Muscle layer of colon (tissue), 2 donors: ENCODE data around the gene NEMF.
"Not testable (repeated sequence)": the region's sequence is repeated elsewhere in the genome, so short reads cannot be mapped to it uniquely, and the experiment has no call there.

ENCODE experiments used
- H3K27ac ChIP-seq: one replicate; pipeline ENCODE4 v1.7.0; 2013; ENCODE audit warnings: low read depth, mild to moderate bottlenecking, low read length, moderate library complexity
- H3K27me3 ChIP-seq, 2 donors: one replicate each; pipeline ENCODE4 v1.7.0; 2013; ENCODE audit warnings: low read length in 2 of 2, mild to moderate bottlenecking in 2 of 2; ENCODE audit not compliant: insufficient read depth in 2 of 2, control insufficient read depth in 1 of 2
- H3K36me3 ChIP-seq: one replicate; pipeline ENCODE4 v1.7.0; 2013; ENCODE audit warnings: mild to moderate bottlenecking, low read length; ENCODE audit not compliant: insufficient read depth
- H3K4me1 ChIP-seq: one replicate; pipeline ENCODE4 v1.7.0; 2013; ENCODE audit warnings: mild to moderate bottlenecking, low read length; ENCODE audit not compliant: insufficient read depth
- H3K4me3 ChIP-seq, 2 donors: one replicate each; pipeline ENCODE4 v1.7.0; 2013; ENCODE audit warnings: low read length in 2 of 2, low read depth in 1 of 2, mild to moderate bottlenecking in 1 of 2, moderate library complexity in 1 of 2
- H3K9ac ChIP-seq: one replicate; pipeline ENCODE4 v1.7.0; 2013; ENCODE audit warnings: low read length
- H3K9me3 ChIP-seq: one replicate; pipeline ENCODE4 v1.7.0; 2013; ENCODE audit warnings: mild to moderate bottlenecking, low read length
- donor health status: abdominal sarcoma.
- donor health status: Adenocarcinoma of cecum.

The NEMF gene, protein sequence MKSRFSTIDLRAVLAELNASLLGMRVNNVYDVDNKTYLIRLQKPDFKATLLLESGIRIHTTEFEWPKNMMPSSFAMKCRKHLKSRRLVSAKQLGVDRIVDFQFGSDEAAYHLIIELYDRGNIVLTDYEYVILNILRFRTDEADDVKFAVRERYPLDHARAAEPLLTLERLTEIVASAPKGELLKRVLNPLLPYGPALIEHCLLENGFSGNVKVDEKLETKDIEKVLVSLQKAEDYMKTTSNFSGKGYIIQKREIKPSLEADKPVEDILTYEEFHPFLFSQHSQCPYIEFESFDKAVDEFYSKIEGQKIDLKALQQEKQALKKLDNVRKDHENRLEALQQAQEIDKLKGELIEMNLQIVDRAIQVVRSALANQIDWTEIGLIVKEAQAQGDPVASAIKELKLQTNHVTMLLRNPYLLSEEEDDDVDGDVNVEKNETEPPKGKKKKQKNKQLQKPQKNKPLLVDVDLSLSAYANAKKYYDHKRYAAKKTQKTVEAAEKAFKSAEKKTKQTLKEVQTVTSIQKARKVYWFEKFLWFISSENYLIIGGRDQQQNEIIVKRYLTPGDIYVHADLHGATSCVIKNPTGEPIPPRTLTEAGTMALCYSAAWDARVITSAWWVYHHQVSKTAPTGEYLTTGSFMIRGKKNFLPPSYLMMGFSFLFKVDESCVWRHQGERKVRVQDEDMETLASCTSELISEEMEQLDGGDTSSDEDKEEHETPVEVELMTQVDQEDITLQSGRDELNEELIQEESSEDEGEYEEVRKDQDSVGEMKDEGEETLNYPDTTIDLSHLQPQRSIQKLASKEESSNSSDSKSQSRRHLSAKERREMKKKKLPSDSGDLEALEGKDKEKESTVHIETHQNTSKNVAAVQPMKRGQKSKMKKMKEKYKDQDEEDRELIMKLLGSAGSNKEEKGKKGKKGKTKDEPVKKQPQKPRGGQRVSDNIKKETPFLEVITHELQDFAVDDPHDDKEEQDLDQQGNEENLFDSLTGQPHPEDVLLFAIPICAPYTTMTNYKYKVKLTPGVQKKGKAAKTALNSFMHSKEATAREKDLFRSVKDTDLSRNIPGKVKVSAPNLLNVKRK

DNA sequence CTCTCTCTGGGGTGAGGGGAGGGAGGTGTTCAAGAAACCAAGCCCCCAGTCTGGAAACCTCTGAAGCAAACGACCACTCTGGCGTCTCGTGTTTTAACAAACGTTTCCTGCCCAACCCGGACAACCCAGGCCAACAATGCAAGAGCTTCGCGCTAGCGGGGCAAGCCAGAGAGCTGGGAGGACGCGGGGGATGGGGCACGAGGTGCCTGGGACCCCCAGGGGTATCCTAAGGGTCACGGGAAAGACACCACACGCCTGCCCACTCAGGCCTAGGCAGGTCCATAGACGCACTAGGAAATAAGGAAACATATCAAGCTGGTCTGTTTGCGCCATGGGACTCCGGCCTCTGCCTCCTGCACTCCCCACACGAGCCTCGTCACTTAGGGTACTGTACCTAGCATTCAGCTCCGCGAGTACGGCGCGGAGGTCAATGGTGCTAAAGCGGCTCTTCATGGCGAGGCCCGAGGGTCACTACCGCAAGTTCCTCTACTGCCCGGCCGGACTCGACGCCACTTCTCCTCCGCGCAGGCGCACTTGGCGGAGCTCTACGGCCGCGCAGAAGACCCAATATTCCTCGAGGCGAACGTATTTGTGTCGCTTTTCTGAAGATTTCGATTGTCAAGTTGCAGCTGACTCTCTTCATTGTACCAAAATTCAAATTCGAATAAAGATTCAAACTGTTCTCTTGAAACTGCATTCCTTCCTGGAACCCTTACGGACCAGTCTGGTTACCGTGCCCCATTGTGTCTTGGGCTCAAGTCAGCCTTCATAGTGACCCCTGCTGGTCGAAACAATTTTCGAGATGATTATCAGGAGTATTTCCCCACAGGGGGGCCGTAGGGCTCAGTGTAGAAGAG lies at the start of gene NEMF:
Gene NEMF (minus strand): TSS at position 488 of the 857 bp plus-strand sequence. CDS start 35 bp downstream, at position 453.
- Histone ChIP-seq H3K27me3 (no peaks in the 10 kb centered on the region), H3K9me3 (no peaks in the 10 kb centered on the region), H3K36me3 (peaks cover 21% of the 10 kb centered on the region), H3K9ac (peak within 1 kb of the TSS; percentile 99), H3K4me3 (peak within 1 kb of the TSS; percentile 66 to 100), H3K27ac (peak within 1 kb of the TSS; percentile 84), H3K4me1 (peaks cover 10% of the 10 kb centered on the region)

DNA sequence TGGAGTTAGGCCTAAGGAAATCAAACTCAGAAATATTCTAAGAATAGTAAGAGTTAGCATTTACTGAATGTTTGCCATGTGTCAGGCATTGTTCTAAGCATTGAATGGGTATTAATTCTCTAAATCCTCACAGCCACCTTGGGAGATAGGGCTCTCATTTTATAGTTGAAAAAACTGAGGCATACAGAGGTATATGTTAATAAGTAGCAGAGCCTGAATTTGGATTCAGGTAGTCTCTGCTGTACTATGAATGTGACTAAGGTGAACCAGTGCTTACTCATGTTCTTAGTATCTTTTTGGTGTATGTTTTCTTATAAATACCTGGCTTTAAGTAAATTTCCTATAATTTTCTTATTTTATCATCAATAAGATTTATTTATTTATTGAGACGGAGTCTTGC lies 48.4 kb upstream of the NEMF start:
- Histone ChIP-seq H3K36me3 (no peaks in the 10 kb centered on the region), H3K9me3 (no peaks in the 10 kb centered on the region), H3K4me1 (peaks cover 21% of the 10 kb centered on the region), H3K27me3 (no peaks in the 10 kb centered on the region), H3K4me3 (no peak overlapping the region), H3K9ac (no peak overlapping the region), H3K27ac (no peak overlapping the region)

DNA sequence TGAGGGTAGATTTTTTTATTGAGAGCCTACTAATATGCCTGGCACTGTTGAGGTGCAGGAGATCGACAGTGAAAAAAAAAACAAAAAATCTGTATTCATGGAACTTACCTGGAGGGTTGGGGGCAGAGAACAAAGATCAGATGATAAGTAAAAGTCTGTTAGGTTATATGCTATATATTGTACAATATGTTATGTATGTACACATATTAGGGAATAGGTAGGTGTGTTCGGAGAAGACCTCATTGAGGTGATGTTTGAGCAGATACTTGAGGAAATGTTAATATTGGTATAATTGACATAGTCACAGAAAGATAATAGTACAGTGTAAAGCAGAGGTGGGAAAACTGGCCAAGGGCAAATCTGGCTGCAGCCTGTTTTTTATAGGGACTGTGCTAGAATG lies 45.9 kb upstream of the NEMF start:
- Histone ChIP-seq H3K4me1 (peaks cover 34% of the 10 kb centered on the region), H3K9ac (no peak overlapping the region), H3K36me3 (peaks cover 11% of the 10 kb centered on the region), H3K4me3 (no peak overlapping the region), H3K27me3 (no peaks in the 10 kb centered on the region), H3K9me3 (no peaks in the 10 kb centered on the region), H3K27ac (no peak overlapping the region)

DNA sequence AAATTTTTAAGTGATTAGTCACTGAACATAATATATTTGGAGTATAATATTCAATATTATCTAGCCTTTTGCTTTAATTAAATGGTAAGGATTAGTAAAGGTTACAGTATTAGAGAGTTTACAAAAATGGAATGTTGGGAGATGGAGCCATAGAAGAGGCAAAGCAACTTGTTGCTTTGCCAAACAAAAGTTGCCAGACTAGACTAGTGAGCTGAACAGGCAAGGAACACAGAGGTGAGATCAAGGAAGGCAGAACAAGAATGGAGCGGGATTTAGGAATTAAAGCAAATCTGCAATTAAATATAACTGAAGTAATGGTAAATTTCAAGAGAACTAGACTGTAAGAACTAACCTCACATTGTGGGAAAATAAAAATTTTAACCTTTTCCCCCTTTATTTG lies 45.4 kb upstream of the NEMF start:
- Histone ChIP-seq H3K9ac (no peak overlapping the region), H3K4me3 (no peak overlapping the region), H3K36me3 (peaks cover 11% of the 10 kb centered on the region), H3K27me3 (no peaks in the 10 kb centered on the region), H3K27ac (no peak overlapping the region), H3K4me1 (peaks cover 34% of the 10 kb centered on the region), H3K9me3 (no peaks in the 10 kb centered on the region)

DNA sequence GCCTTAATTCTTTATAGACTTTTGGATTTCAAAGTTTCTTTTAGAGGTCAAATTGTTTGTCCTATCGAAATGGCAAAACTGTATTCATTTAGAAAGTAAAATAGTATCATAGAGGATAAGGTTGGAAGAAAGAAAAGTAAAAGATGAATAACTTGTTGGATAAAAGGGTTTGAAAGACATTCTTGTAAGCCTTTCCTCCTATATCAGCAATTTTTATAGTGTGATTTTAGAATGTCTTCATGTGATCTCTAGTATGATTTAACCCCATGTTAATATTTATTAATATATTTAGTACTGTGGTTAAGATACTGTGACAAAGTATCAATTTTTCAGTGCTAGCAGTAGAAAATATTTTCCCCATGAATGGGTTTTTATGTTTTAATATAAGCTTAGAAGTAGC lies 44.8 kb upstream of the NEMF start:
- Histone ChIP-seq H3K4me1 (peaks cover 34% of the 10 kb centered on the region), H3K9ac (no peak overlapping the region), H3K27ac (no peak overlapping the region), H3K4me3 (no peak overlapping the region), H3K27me3 (no peaks in the 10 kb centered on the region), H3K9me3 (no peaks in the 10 kb centered on the region), H3K36me3 (peaks cover 11% of the 10 kb centered on the region)

DNA sequence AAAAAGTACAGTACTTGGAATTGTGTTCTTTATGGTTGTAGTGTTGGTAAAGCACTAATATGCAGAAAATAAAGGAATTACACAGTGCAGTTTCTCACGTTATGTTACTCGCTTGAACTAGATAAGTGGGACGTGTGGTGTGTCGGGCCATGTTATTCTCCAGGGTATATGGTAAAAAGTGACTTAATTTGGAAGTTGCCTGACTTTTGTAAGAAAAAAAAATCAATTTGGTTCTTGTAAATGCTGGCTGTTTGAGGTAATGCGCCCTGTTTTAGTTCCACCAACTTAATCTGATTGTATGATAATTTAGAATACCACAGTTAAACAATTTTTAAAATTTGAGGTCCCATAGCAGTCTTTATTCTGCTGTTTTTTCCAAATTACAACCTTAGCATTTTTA lies 44.4 kb upstream of the NEMF start:
- H3K36me3 ChIP-seq = peaks cover 11% of the 10 kb centered on the region
- no peak overlapping the region for H3K9ac ChIP-seq
- no peak overlapping the region for H3K27ac ChIP-seq
- H3K4me3 ChIP-seq = no peak overlapping the region
- H3K4me1 ChIP-seq = peaks cover 35% of the 10 kb centered on the region
- H3K27me3 ChIP-seq = no peaks in the 10 kb centered on the region
- no peaks in the 10 kb centered on the region for H3K9me3 ChIP-seq

DNA sequence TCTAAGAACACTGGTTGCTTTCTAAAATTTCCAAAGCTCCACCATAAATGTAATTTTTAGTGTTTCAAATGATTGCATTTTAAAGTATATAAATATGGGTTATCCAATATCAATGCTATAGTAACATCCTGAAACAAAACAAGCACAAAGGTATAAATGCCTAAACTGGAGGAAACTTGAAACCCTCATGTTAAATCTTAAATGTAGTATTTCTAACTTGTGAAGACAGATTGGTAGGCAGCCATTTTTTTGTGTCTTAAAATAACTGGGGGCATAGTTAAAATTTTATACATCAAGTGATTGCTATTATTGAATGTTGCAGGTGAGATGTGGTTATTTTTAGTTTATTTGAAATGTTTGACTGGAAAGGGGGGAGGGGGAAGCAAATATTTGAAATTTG lies 43.7 kb upstream of the NEMF start:
- H3K9ac ChIP-seq, H3K27me3 ChIP-seq, H3K9me3 ChIP-seq: not testable (repeated sequence)
- peak overlapping the region; percentile 55 for H3K27ac ChIP-seq
- H3K36me3 ChIP-seq = peaks cover 11% of the 10 kb centered on the region
- peaks cover 40% of the 10 kb centered on the region for H3K4me1 ChIP-seq
- H3K4me3 ChIP-seq = peak overlapping the region; percentile 7 to 9

DNA sequence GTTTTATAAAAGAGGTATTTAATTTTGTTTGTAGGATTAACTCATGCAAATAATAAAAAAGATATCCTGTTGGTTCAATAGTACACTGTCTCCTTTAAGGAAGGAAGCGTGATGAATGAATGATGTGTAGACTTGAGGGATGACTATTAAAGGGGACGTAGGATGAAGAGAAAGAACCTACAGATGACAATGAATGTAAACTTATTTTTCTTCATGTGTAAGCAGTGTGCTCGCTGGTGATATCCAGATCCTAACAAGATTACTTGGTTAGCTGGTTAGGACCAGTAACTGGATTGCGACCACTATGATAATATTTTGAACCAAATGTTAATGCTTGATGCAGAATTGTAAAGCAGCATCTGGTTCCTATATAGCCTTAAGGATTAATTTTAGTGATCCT lies 42.9 kb upstream of the NEMF start:
- Histone ChIP-seq H3K27me3 (no peaks in the 10 kb centered on the region), H3K36me3 (peaks cover 11% of the 10 kb centered on the region), H3K9me3 (no peaks in the 10 kb centered on the region), H3K4me1 (peaks cover 40% of the 10 kb centered on the region), H3K9ac (peak overlapping the region; percentile 19), H3K27ac (peak overlapping the region; percentile 55), H3K4me3 (peak overlapping the region; percentile 7 to 9)

DNA sequence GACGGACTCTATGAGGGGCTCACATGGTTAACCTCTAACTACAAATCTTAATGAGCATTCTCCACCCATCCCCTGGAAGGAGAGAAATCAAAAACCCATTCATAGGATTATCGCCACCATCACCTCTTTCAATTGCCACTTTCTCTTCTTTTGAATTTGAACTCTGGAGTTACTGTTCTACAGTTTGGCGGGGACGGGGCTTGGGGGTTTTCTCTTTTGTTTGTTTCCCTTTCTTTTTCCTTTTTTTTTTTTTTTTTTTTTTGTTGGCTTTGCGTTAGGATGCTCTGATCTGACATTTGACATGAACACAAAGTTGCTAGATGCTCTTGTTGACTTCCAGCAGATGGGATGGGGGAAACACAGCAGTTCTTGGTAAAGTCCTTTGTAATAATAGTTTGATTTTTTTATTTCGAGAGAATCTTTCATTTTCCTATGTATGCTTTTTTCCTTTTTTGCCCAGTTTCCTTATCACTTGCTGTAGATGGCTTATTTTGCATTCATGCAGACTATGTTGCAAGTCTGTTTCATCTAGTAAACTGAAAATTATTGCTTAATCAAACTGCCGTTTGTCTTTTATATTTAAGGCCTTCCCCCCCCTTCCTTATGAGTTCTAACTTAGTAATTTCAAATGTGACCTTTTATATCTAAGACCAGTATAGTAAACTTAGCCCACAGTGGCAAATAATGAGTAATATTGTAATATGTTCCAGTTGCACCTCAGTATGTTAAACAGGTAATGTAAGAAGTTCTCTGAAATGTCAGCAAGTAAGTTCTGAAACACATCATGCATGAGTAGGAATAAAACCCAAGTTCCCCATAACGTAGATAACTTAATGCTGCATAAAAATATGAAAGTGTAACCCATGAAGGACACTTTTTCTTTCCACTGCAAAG lies 41.9 kb upstream of the NEMF start:
- H3K27me3 ChIP-seq, H3K9me3 ChIP-seq: not testable (repeated sequence)
- peak overlapping the region; percentile 98 for H3K9ac ChIP-seq
- peak overlapping the region; percentile 99 for H3K27ac ChIP-seq
- H3K4me1 ChIP-seq = peaks cover 40% of the 10 kb centered on the region
- peaks cover 11% of the 10 kb centered on the region for H3K36me3 ChIP-seq
- peak overlapping the region; percentile 98 to 100 for H3K4me3 ChIP-seq
